HCEC 1CT (cell line): ENCODE measurements around the gene CHD1L.
"Not testable (repeated sequence)": the region's sequence is repeated elsewhere in the genome, so short reads cannot be mapped to it uniquely, and the experiment has no call there.

Experiments
- DNase-seq: peaks from one replicate; pipeline ENCODE4 v3.0.0-alpha.2; 2017

Gene CHD1L

GRCh38 chr1:147272042-147272441 lies 29.6 kb downstream of the CHD1L start:
- DNase-seq = no peak

- peak; percentile 89 for DNase-seq
Observed at GRCh38 chr1:147273409-147274336, 31.2 kb downstream of the CHD1L start.

DNA sequence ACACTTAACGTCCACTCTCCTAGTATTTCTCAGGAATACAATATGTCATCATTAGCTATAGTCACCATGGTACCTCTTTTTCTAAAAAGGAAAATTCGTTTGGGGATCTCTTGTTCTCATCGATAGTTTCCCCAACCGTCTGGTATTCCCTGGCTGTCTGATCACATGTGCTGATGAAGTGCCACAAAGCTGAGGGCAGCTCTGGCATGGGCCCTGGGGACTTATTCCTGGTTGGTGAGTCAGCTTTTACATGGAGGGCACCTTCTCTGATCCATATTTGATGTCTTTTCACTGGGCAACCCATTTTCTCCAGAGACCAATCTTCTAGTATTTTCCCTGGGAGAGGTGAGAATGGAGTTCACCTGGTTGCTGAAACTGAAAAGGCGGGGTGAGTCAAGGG lies 39.5 kb downstream of the CHD1L start:
- no peak for DNase-seq

GRCh38 chr1:147283011-147283410 lies 40.5 kb downstream of the CHD1L start:
- DNase-seq = no peak

- DNase-seq = no peak
Observed at GRCh38 chr1:147287133-147287865, 44.8 kb downstream of the CHD1L start.

GRCh38 chr1:147292012-147292411 lies 49.5 kb downstream of the CHD1L start:
- peak; percentile 90 for DNase-seq

GRCh38 chr1:147292631-147293251 lies 50.3 kb downstream of the CHD1L start:
- DNase-seq = peak; percentile 97

DNA sequence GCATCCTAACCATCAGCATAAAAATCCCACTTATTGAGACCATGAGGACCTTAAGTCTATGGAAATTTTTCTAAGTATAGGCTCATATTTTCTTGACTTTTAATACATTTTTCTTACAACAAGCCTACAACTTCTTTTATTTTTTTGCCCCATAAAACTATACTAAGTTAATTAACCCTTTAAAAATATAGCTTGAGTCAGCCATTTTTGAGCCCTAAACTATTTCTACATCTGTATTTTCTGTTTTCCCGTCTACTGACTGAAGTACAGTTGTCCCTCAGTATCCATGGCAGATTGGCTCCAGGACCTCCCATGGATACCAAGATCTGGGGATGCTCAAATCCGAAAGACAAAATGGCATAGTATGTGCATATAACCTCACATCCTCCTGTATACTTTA lies 55.0 kb downstream of the CHD1L start:
- no peak for DNase-seq

DNA sequence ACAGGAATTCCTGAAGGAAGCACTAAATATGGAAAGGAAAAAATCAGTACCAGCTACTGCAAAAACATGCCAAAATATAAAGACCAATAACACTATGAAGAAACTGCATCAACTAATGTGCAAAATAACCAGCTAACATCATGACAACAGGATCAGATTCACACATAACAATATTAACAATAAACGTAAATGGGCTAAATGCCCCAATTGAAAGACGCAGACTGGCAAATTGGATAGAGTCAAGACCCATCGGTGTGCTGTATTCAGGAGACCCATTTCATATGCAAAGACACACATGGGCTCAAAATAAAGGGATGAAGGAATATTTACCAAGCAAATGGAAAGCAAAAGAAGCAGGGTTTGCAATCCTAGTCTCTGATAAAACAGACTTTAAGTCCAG lies 63.3 kb downstream of the CHD1L start:
- not testable (repeated sequence) for DNase-seq

GRCh38 chr1:147316968-147317367 lies 74.5 kb downstream of the CHD1L start:
- DNase-seq = no peak

DNA sequence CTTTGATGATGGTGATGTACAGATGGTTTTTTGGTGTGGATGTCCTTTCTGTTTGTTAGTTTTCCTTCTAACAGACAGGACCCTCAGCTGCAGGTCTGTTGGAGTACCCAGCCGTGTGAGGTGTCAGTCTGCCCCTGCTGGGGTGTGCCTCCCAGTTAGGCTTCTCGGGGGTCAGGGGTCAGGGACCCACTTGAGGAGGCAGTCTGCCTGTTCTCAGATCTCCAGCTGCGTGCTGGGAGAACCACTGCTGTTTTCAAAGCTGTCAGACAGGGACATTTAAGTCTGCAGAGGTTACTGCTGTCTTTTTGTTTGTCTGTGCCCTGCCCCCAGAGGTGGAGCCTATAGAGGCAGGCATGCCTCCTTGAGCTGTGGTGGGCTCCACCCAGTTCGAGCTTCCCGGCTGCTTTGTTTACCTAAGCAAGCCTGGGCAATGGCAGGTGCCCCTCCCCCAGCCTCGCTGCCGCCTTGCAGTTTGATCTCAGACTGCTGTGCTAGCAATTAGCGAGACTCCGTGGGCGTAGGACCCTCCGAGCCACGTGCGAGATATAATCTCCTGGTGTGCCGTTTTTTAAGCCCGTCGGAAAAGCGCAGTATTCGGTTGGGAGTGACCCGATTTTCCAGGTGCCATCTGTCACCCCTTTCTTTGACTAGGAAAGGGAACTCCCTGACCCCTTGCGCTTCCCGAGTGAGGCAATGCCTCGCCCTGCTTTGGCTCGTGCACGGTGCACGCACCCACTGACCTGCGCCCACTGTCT lies 84.6 kb downstream of the CHD1L start:
- DNase-seq = not testable (repeated sequence)

GRCh38 chr1:147334292-147334691 lies 91.8 kb downstream of the CHD1L start:
- DNase-seq = no peak

GRCh38 chr1:147336291-147336690 lies 93.8 kb downstream of the CHD1L start:
- no peak for DNase-seq

DNA sequence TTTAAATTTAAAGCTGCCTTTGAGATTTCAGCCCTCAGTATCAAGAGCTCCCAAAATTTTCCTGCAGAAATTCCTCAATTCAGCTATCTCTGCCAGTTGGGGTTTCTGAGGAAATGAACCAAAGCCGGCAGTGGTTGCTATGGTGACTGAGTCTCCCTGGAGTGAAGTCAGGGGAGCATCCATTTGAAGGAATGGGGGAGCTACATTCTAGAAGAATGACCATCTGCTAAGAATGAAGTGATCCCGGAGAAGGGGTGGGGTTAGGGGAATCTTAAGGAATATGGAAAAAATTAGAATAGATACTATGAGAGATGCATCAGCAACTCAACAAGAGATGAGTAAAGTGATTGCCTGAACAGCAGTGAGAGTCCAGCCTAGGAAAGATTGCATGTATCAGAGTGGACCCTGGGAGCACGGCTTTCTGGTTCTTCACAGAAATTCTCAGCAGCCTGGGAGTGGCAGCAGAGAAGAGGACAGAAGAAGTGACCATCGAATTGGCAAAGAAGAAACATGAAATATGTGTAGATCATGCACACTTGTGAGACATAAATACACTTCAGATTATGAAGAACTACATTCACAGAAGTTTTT lies 94.7 kb downstream of the CHD1L start:
- DNase-seq = no peak

DNA sequence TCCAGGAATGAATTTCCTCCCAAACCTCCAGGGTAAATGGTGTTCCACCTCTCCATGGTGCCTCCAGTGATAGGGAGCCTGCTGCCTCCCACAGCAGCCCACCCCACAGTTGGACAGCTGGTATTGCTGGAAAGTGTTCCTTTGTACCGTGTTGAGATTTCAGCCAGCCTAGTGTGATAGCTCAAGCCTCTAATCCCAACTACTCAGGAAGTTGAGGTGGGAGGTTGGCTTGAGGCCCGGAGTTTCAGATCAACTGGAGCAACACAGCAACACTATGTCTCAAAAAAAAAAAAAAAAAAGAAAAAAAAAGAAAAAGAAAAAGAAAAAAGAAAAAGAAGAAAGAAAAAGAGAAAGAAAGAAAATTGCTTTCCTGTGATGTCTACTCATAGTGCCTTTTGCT lies 96.1 kb downstream of the CHD1L start:
- no peak for DNase-seq

- no peak for DNase-seq
Observed at GRCh38 chr1:147341246-147341645, 98.8 kb downstream of the CHD1L start.
